PC-9 (cell line): ENCODE measurements around the gene MACROD2. TPM values are rescaled to one million over a fixed set of nuclear protein-coding genes. Genes with fewer than 3 reads are reported as not detected.

Experiments used
- BruUV-seq: library from RNA; stranded (reverse); fragments of 400-500 nt; replicated peaks from 2 replicates; lab custom pipeline; 2021; lab: Mats Ljungman, UMichigan
- CTCF ChIA-PET: fragments of 300-600 bp; sonication (Branson Sonifier 250); formaldehyde crosslinking; loops from one replicate; lab custom pipeline; 2022; ENCODE audit warnings: antibody characterized with exemption; lab: Charles Lee
- POLR2A ChIA-PET: fragments of 300-600 bp; sonication (Branson Sonifier 250); formaldehyde crosslinking; loops from one replicate; lab custom pipeline; 2022; ENCODE audit warnings: antibody characterized with exemption; ENCODE audit not compliant: unreplicated experiment; lab: Charles Lee
- DNase-seq, 2 experiments: peaks; one replicate each; pipeline versions ENCODE4 v3.0.0 to v3.0.0-alpha.2; 2015 to 2022; ENCODE audit warnings: mixed read lengths in 1 of 2
- H2AFZ ChIP-seq: fragments of 200-600 bp; sonication (generic); 2 replicates; pipeline ENCODE4 v1.8.1; 2017; ENCODE audit warnings: antibody characterized with exemption
- H3F3A ChIP-seq: fragments of 200-600 bp; sonication (generic); 2 replicates; pipeline ENCODE4 v1.8.1; 2017; ENCODE audit warnings: antibody characterized with exemption, mild to moderate bottlenecking, low read depth; ENCODE audit not compliant: insufficient read depth
- H3K27ac ChIP-seq: fragments of 200-600 bp; sonication (generic); 2 replicates; pipeline ENCODE4 v1.6.1; 2016; ENCODE audit warnings: mixed run types
- H3K27me3 ChIP-seq: fragments of 200-600 bp; sonication (generic); 2 replicates; pipeline ENCODE4 v1.6.1; 2016; ENCODE audit warnings: low read depth, mixed run types; ENCODE audit not compliant: insufficient read depth
- H3K36me3 ChIP-seq: fragments of 200-600 bp; sonication (generic); 2 replicates; pipeline ENCODE4 v1.6.1; 2016; ENCODE audit warnings: low read depth, mixed run types
- H3K4me1 ChIP-seq: fragments of 200-600 bp; sonication (generic); replicated peaks from 2 replicates; pipeline ENCODE4 v1.6.1; 2016; ENCODE audit warnings: mixed run types; ENCODE audit not compliant: insufficient read depth
- H3K4me2 ChIP-seq: fragments of 200-600 bp; sonication (generic); 2 replicates; pipeline ENCODE4 v1.6.1; 2017; ENCODE audit warnings: mixed run types
- H3K4me3 ChIP-seq: fragments of 200-600 bp; sonication (generic); 2 replicates; pipeline ENCODE4 v1.6.1; 2016; ENCODE audit warnings: mixed run types
- H3K79me2 ChIP-seq: fragments of 200-600 bp; sonication (generic); 2 replicates; pipeline ENCODE4 v1.6.1; 2017; ENCODE audit warnings: low read depth, mixed run types
- H3K9me2 ChIP-seq: fragments of 200-600 bp; sonication (generic); 2 replicates; pipeline ENCODE4 v1.8.1; 2017; ENCODE audit warnings: mild to moderate bottlenecking; ENCODE audit not compliant: insufficient read depth
- H3K9me3 ChIP-seq: fragments of 200-600 bp; sonication (generic); 2 replicates; pipeline ENCODE4 v1.8.1; 2016; ENCODE audit warnings: low read depth; ENCODE audit not compliant: insufficient read depth
- H4K20me1 ChIP-seq: fragments of 200-600 bp; sonication (generic); 2 replicates; pipeline ENCODE4 v1.8.1; 2017; ENCODE audit not compliant: insufficient read depth
- CTCF ChIP-seq: fragments of 200-600 bp; sonication (generic); conservative IDR thresholded peaks from 2 replicates; pipeline ENCODE4 v1.6.1; 2017; ENCODE audit warnings: mixed run types, antibody characterized with exemption, mild to moderate bottlenecking, moderate library complexity
- EZH2 ChIP-seq: fragments of 200-600 bp; sonication (generic); IDR thresholded peaks from 2 replicates; pipeline ENCODE4 v1.8.0; 2017; ENCODE audit warnings: antibody characterized with exemption, low read depth
- intact Hi-C: fragments of 100-400 bp; cut with micrococcal nuclease; formaldehyde crosslinking; loops from one replicate; pipeline ENCODE4 v1.10.0; 2022; ENCODE audit not compliant: unreplicated experiment
- total RNA-seq: library from RNA; stranded (reverse); gene quantifications from 2 replicates; pipeline ENCODE4 v1.2.3, GENCODE V29; 2021

The MACROD2 gene
- total RNA-seq, 1 experiment from 2014 or later, result 11.4 TPM

- no peaks in the 10 kb centered on the region for H3K9me3 ChIP-seq
- H3K79me2 ChIP-seq, result no peaks in the 10 kb centered on the region
- BruUV-seq, result no TSS peak
- TF ChIP-seq CTCF (no peak), EZH2 (no peak)
- POLR2A ChIA-PET, result no interaction called here
- no peak overlapping the region for H3K4me3 ChIP-seq
- no peaks in the 10 kb centered on the region for H3F3A ChIP-seq
- intact Hi-C loops, result no loop called here
- H3K4me2 ChIP-seq, result no peak overlapping the region
- peak in 1 of 2 experiments; percentile 37 for DNase-seq
- H3K27me3 ChIP-seq, result no peaks in the 10 kb centered on the region
- CTCF ChIA-PET, result no interaction called here
- H4K20me1 ChIP-seq, result no peaks in the 10 kb centered on the region
- H3K9me2 ChIP-seq, result no peaks in the 10 kb centered on the region
- no peak overlapping the region for H2AFZ ChIP-seq
- H3K27ac ChIP-seq, result no peak overlapping the region
- no peaks in the 10 kb centered on the region for H3K36me3 ChIP-seq
- H3K4me1 ChIP-seq, result no peaks in the 10 kb centered on the region
Measured at GRCh38 chr20:15799871-15800270, 1804.6 kb downstream of the MACROD2 start.

GRCh38 chr20:15802020-15802419 lies 1806.7 kb downstream of the MACROD2 start:
- Histone ChIP-seq H3K27ac (no peak overlapping the region), H3F3A (no peaks in the 10 kb centered on the region), H4K20me1 (no peaks in the 10 kb centered on the region), H3K9me3 (no peaks in the 10 kb centered on the region), H3K79me2 (no peaks in the 10 kb centered on the region), H2AFZ (no peak overlapping the region), H3K36me3 (no peaks in the 10 kb centered on the region), H3K4me2 (no peak overlapping the region), H3K27me3 (no peaks in the 10 kb centered on the region), H3K9me2 (no peaks in the 10 kb centered on the region), H3K4me3 (no peak overlapping the region), H3K4me1 (no peaks in the 10 kb centered on the region)
- POLR2A ChIA-PET, result no interaction called here
- intact Hi-C loops, result no loop called here
- no TSS peak for BruUV-seq
- DNase-seq, result no peak
- TF ChIP-seq CTCF (no peak), EZH2 (no peak)
- CTCF ChIA-PET, result no interaction called here

GRCh38 chr20:15805154-15805553 lies 1809.8 kb downstream of the MACROD2 start:
- no peak overlapping the region for H2AFZ ChIP-seq
- no peak overlapping the region for H3K4me2 ChIP-seq
- no peak overlapping the region for H3K27ac ChIP-seq
- intact Hi-C loops, result no loop called here
- H3K4me3 ChIP-seq, result no peak overlapping the region
- no peaks in the 10 kb centered on the region for H3K27me3 ChIP-seq
- H4K20me1 ChIP-seq, result no peaks in the 10 kb centered on the region
- no peaks in the 10 kb centered on the region for H3K9me2 ChIP-seq
- H3F3A ChIP-seq, result no peaks in the 10 kb centered on the region
- no peak for DNase-seq
- H3K9me3 ChIP-seq, result no peaks in the 10 kb centered on the region
- no peaks in the 10 kb centered on the region for H3K36me3 ChIP-seq
- ChIA-PET POLR2A (no interaction called here), CTCF (no interaction called here)
- BruUV-seq, result no TSS peak
- no peak for TF ChIP-seq CTCF
- TF ChIP-seq EZH2, result no peak
- no peaks in the 10 kb centered on the region for H3K4me1 ChIP-seq
- H3K79me2 ChIP-seq, result no peaks in the 10 kb centered on the region
